ENCODE data around the gene SLC6A1. TPM values are rescaled to one million over a fixed set of nuclear protein-coding genes. Genes with fewer than 3 reads are reported as not detected.

Gene SLC6A1
- total RNA-seq, 1 experiment from 2014 or later: not detected

- no peaks in the 10 kb centered on the region for H3K4me1 Mint-ChIP-seq (ENCODE audit: low read depth, unreplicated experiment)
- BruUV-seq (replicated peaks): no TSS peak
- H3K9me3 Mint-ChIP-seq (ENCODE audit: unreplicated experiment): no peaks in the 10 kb centered on the region
- H3K4me1 ChIP-seq: no peaks in the 10 kb centered on the region
- no peak overlapping the region for H3K4me3 ChIP-seq (ENCODE audit: low read depth, low read length)
- no peaks in the 10 kb centered on the region for H3K27me3 ChIP-seq (replicated peaks; ENCODE audit: control insufficient read depth, insufficient read depth, low read length)
- no peak overlapping the region for H3K4me3 Mint-ChIP-seq (ENCODE audit: unreplicated experiment)
- no peaks in the 10 kb centered on the region for H3K36me3 Mint-ChIP-seq (ENCODE audit: insufficient read depth, unreplicated experiment)
- CTCF ChIA-PET: no interaction called here
- intact Hi-C loops (cut with micrococcal nuclease; ENCODE audit: unreplicated experiment): no loop called here
- POLR2A ChIA-PET: no interaction called here
- DNase-seq: no peak
- H3K9me3 ChIP-seq: no peaks in the 10 kb centered on the region
- no peak for TF ChIP-seq CTCF (IDR thresholded peaks at IDR 0.05; ENCODE audit: insufficient read depth in 1 of 2, low read depth in 1 of 2, low read length in 1 of 2, severe bottlenecking in 1 of 2, unreplicated experiment in 1 of 2)
- peaks cover 27% of the 10 kb centered on the region for H3K27me3 Mint-ChIP-seq (ENCODE audit: insufficient read depth, unreplicated experiment)
- no peak overlapping the region for H3K27ac Mint-ChIP-seq (ENCODE audit: unreplicated experiment)
- H3K36me3 ChIP-seq (ENCODE audit: control insufficient read depth, insufficient read depth, low read length): no peaks in the 10 kb centered on the region
These were observed 45.4 kb downstream of the SLC6A1 start for GRCh38 chr3:11037976-11038375.

GRCh38 chr3:11045536-11045935, 53.0 kb downstream of the SLC6A1 start:
- H3K36me3 ChIP-seq (ENCODE audit: control insufficient read depth, insufficient read depth, low read length): no peaks in the 10 kb centered on the region
- Mint-ChIP-seq H3K4me3 (ENCODE audit: unreplicated experiment) (no peak overlapping the region), H3K4me1 (ENCODE audit: low read depth, unreplicated experiment) (no peaks in the 10 kb centered on the region), H3K27me3 (ENCODE audit: insufficient read depth, unreplicated experiment) (peaks cover 10% of the 10 kb centered on the region), H3K9me3 (ENCODE audit: unreplicated experiment) (no peaks in the 10 kb centered on the region), H3K36me3 (ENCODE audit: insufficient read depth, unreplicated experiment) (no peaks in the 10 kb centered on the region), H3K27ac (ENCODE audit: unreplicated experiment) (no peak overlapping the region)
- no peaks in the 10 kb centered on the region for H3K27me3 ChIP-seq (replicated peaks; ENCODE audit: control insufficient read depth, insufficient read depth, low read length)
- no peak overlapping the region for H3K4me3 ChIP-seq (ENCODE audit: low read depth, low read length)
- H3K4me1 ChIP-seq: no peaks in the 10 kb centered on the region
- H3K9me3 ChIP-seq: no peaks in the 10 kb centered on the region; the same call in 1 of the 2 replicates
- POLR2A ChIA-PET: no interaction called here
- no peak for DNase-seq
- no peak for TF ChIP-seq CTCF (IDR thresholded peaks at IDR 0.05; ENCODE audit: insufficient read depth in 1 of 2, low read depth in 1 of 2, low read length in 1 of 2, severe bottlenecking in 1 of 2, unreplicated experiment in 1 of 2)
- CTCF ChIA-PET: no interaction called here
- BruUV-seq (replicated peaks): no TSS peak
- intact Hi-C loops (cut with micrococcal nuclease; ENCODE audit: unreplicated experiment): no loop called here

GRCh38 chr3:11047500-11047899, 55.0 kb downstream of the SLC6A1 start:
- Mint-ChIP-seq H3K4me3 (ENCODE audit: unreplicated experiment) (no peak overlapping the region), H3K36me3 (ENCODE audit: insufficient read depth, unreplicated experiment) (no peaks in the 10 kb centered on the region), H3K27me3 (ENCODE audit: insufficient read depth, unreplicated experiment) (peaks cover 13% of the 10 kb centered on the region), H3K9me3 (ENCODE audit: unreplicated experiment) (no peaks in the 10 kb centered on the region), H3K27ac (ENCODE audit: unreplicated experiment) (no peak overlapping the region), H3K4me1 (ENCODE audit: low read depth, unreplicated experiment) (no peaks in the 10 kb centered on the region)
- intact Hi-C loops (cut with micrococcal nuclease; ENCODE audit: unreplicated experiment): no loop called here
- no peak for TF ChIP-seq CTCF (IDR thresholded peaks at IDR 0.05; ENCODE audit: insufficient read depth in 1 of 2, low read depth in 1 of 2, low read length in 1 of 2, severe bottlenecking in 1 of 2, unreplicated experiment in 1 of 2)
- ChIA-PET CTCF (no interaction called here), POLR2A (no interaction called here)
- Histone ChIP-seq H3K9me3 (no peaks in the 10 kb centered on the region; the same call in 1 of the 2 replicates), H3K36me3 (ENCODE audit: control insufficient read depth, insufficient read depth, low read length) (no peaks in the 10 kb centered on the region), H3K4me1 (no peaks in the 10 kb centered on the region), H3K4me3 (ENCODE audit: low read depth, low read length) (no peak overlapping the region), H3K27me3 (replicated peaks; ENCODE audit: control insufficient read depth, insufficient read depth, low read length) (no peaks in the 10 kb centered on the region)
- DNase-seq: no peak
- BruUV-seq (replicated peaks): no TSS peak
